ENCODE measurements around the gene WDR87. TPM values are rescaled to one million over a fixed set of nuclear protein-coding genes. Genes with fewer than 3 reads are reported as not detected.
"Not testable (repeated sequence)": the region's sequence is repeated elsewhere in the genome, so short reads cannot be mapped to it uniquely, and the experiment has no call there.

Gene WDR87
- total and polyA plus RNA-seq, 2 donors (not counting 3 experiments of a cell fraction or from before 2014, with no cell fraction given): not detected

GRCh38 chr19:37867831-37868230, 38.6 kb downstream of the WDR87 start:
- H3K9me3 ChIP-seq (replicated peaks; ENCODE audit: control insufficient read depth, insufficient read depth, low read length): no peaks in the 10 kb centered on the region
- intact Hi-C loops (cut with micrococcal nuclease) (no loop called here), dilution Hi-C loops (cut with MboI; ENCODE audit: extremely low pct_ligation_motif_present, low sequenced_read_pairs) (no loop called here)
- no peak overlapping the region for H2AFZ ChIP-seq (ENCODE audit: low read depth, low read length)
- POLR2A ChIA-PET: no interaction called here
- H3K9me1 ChIP-seq (replicated peaks; ENCODE audit: control insufficient read depth, extremely low read depth, insufficient read depth, low read length): no peaks in the 10 kb centered on the region
- no peak overlapping the region for H3K9ac ChIP-seq (replicated peaks; ENCODE audit: extremely low read depth, insufficient read depth, low read length)
- H3K79me2 ChIP-seq (ENCODE audit: control insufficient read depth, insufficient read depth, low read length): no peaks in the 10 kb centered on the region
- no peaks in the 10 kb centered on the region for H4K20me1 ChIP-seq (replicated peaks; ENCODE audit: control insufficient read depth, extremely low read depth, insufficient read depth, low read length)
- H3K36me3 ChIP-seq (ENCODE audit: control insufficient read depth in 2 of 2, extremely low read depth in 1 of 2, insufficient read depth in 2 of 2, low read length in 2 of 2): no peaks in the 10 kb centered on the region
- no peak overlapping the region for H3K4me3 ChIP-seq (replicated peaks in 1 of 3; ENCODE audit: insufficient read depth in 1 of 3, low read depth in 1 of 3, low read length in 3 of 3)
- FAIRE-seq (no peak), DNase-seq (ENCODE audit: low read depth, low spot score) (no peak)
- TF ChIP-seq, protein P1, sequence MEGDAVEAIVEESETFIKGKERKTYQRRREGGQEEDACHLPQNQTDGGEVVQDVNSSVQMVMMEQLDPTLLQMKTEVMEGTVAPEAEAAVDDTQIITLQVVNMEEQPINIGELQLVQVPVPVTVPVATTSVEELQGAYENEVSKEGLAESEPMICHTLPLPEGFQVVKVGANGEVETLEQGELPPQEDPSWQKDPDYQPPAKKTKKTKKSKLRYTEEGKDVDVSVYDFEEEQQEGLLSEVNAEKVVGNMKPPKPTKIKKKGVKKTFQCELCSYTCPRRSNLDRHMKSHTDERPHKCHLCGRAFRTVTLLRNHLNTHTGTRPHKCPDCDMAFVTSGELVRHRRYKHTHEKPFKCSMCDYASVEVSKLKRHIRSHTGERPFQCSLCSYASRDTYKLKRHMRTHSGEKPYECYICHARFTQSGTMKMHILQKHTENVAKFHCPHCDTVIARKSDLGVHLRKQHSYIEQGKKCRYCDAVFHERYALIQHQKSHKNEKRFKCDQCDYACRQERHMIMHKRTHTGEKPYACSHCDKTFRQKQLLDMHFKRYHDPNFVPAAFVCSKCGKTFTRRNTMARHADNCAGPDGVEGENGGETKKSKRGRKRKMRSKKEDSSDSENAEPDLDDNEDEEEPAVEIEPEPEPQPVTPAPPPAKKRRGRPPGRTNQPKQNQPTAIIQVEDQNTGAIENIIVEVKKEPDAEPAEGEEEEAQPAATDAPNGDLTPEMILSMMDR (IDR thresholded peaks at IDR 0.05; ENCODE audit: extremely low read depth in 1 of 2, insufficient read depth in 1 of 2, low read depth in 1 of 2, low read length in 2 of 2): no peak
- TF ChIP-seq POLR2A (IDR thresholded peaks at IDR 0.05; ENCODE audit: low read depth, low read length) (no peak), MYC (IDR thresholded peaks at IDR 0.05; ENCODE audit: low read depth, low read length) (no peak), JUN (IDR thresholded peaks at IDR 0.05; ENCODE audit: borderline replicate concordance, insufficient read depth, insufficient read length, low read depth) (no peak), GATA2 (IDR thresholded peaks at IDR 0.05; ENCODE audit: insufficient read depth, insufficient read length, low read depth, low read length) (no peak), EZH2 (IDR thresholded peaks at IDR 0.05; ENCODE audit: borderline replicate concordance, low read depth, low read length, severe bottlenecking) (no peak), FOS (IDR thresholded peaks at IDR 0.05; ENCODE audit: borderline replicate concordance, insufficient read depth, low read length) (no peak), POLR2AphosphoS5 (IDR thresholded peaks at IDR 0.05; ENCODE audit: insufficient read depth, low read depth, low read length) (no peak)
- TF ChIP-seq, protein P2, sequence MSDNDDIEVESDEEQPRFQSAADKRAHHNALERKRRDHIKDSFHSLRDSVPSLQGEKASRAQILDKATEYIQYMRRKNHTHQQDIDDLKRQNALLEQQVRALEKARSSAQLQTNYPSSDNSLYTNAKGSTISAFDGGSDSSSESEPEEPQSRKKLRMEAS (IDR thresholded peaks at IDR 0.05; ENCODE audit: insufficient read depth, insufficient read length): no peak
- CTCF ChIA-PET: no interaction called here
- H3K27ac ChIP-seq (ENCODE audit: insufficient read depth, low read depth, low read length): no peak overlapping the region
- no peak overlapping the region for H3K4me2 ChIP-seq (ENCODE audit: insufficient read depth, low read length)
- BruUV-seq (replicated peaks): no TSS peak
- H3K4me1 ChIP-seq (ENCODE audit: control insufficient read depth, extremely low read depth, insufficient read depth, low read length): no peaks in the 10 kb centered on the region
- H3K27me3 ChIP-seq (ENCODE audit: control insufficient read depth in 2 of 2, insufficient read depth in 2 of 2, low read length in 2 of 2): no peaks in the 10 kb centered on the region

- H3K36me3 ChIP-seq (ENCODE audit: control insufficient read depth in 2 of 2, extremely low read depth in 1 of 2, insufficient read depth in 2 of 2, low read length in 2 of 2); H2AFZ ChIP-seq (ENCODE audit: low read depth, low read length); H3K9ac ChIP-seq (replicated peaks; ENCODE audit: extremely low read depth, insufficient read depth, low read length); H3K9me3 ChIP-seq (replicated peaks; ENCODE audit: control insufficient read depth, insufficient read depth, low read length); H3K27ac ChIP-seq (ENCODE audit: insufficient read depth, low read depth, low read length); POLR2A ChIA-PET; H4K20me1 ChIP-seq (replicated peaks; ENCODE audit: control insufficient read depth, extremely low read depth, insufficient read depth, low read length); H3K4me1 ChIP-seq (ENCODE audit: control insufficient read depth, extremely low read depth, insufficient read depth, low read length); DNase-seq (ENCODE audit: low read depth, low spot score); H3K79me2 ChIP-seq (ENCODE audit: control insufficient read depth, insufficient read depth, low read length); intact Hi-C loops (cut with micrococcal nuclease); H3K27me3 ChIP-seq (ENCODE audit: control insufficient read depth in 2 of 2, insufficient read depth in 2 of 2, low read length in 2 of 2); FAIRE-seq; CTCF ChIA-PET; H3K9me1 ChIP-seq (replicated peaks; ENCODE audit: control insufficient read depth, extremely low read depth, insufficient read depth, low read length); H3K4me3 ChIP-seq (replicated peaks in 1 of 3; ENCODE audit: insufficient read depth in 1 of 3, low read depth in 1 of 3, low read length in 3 of 3); H3K4me2 ChIP-seq (ENCODE audit: insufficient read depth, low read length); dilution Hi-C loops (cut with MboI; ENCODE audit: extremely low pct_ligation_motif_present, low sequenced_read_pairs); BruUV-seq (replicated peaks): not testable (repeated sequence)
Observed at GRCh38 chr19:37865930-37866329, 40.5 kb downstream of the WDR87 start.

Data from endothelial cell of umbilical vein (primary cell).